ENCODE data around the gene WNT11. TPM values are rescaled to one million over a fixed set of nuclear protein-coding genes. Genes with fewer than 3 reads are reported as not detected.

The WNT11 gene
- total RNA-seq, 4 donors from 2014 or later: 27.7 to 56.2 (median 34.0) TPM

GRCh38 chr11:76161261-76161961 is 44.9 kb downstream of the WNT11 start:
- no peak for TF ChIP-seq CTCF (IDR thresholded peaks at IDR 0.05; ENCODE audit: low read depth)

DNA sequence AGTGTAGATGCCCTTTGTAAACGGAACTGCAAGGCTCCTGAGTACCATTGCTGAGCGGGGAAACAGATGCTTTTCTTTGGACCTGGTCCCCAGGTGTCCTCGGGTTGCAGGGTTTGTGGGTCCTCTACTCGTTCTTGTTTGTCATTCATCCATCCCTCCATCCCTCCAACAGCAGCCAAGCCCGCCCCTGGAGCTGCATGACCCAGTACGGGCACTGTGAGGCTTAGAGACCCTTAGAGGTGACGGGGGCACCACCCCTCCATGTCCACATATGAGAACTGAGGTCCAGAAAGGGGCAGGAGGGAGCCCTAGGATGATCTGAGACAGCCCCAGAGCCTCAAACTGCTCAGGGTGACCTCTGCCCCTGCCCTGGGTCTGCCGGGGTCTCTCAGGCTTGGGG is 45.4 kb downstream of the WNT11 start:
- no peak for TF ChIP-seq CTCF (IDR thresholded peaks at IDR 0.05; ENCODE audit: low read depth)

DNA sequence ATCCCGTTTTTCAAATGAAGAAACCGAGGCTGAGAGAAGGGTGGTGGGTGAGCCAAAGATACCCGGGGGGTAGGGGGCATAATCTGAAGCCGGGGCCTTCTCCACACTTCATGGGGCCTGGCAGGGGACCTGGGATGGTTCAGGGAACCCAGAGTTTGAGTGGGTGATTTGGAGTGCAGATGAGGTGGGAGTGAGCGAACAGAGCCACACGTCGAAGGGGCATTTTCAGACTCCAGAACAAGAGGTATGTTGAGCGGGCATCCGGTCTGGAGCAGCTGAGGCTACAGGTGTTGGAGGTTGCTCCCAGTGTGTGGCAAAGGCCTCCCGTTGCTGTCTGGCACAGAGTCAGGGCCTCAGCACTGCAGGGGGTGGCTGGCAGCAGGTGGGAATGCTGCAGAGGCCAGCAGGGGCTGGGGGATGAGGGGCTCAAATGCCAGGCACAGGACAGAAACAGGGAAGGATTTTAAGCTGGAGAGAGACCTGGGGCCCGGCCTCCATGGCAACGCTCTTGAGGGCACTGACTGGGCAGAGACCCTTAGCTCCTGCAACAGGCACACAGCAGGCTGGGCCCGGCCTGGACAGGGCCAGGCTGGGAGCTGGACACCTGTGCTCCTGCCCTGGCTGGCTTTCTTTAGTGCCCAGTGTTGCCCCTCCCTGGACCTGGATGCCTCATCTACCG is 46.2 kb downstream of the WNT11 start:
- TF ChIP-seq CTCF (IDR thresholded peaks at IDR 0.05; ENCODE audit: low read depth): no peak

GRCh38 chr11:76159303-76159937 is 46.9 kb downstream of the WNT11 start:
- no peak for TF ChIP-seq CTCF (IDR thresholded peaks at IDR 0.05; ENCODE audit: low read depth)

GRCh38 chr11:76158394-76159302 is 47.7 kb downstream of the WNT11 start:
- TF ChIP-seq CTCF (IDR thresholded peaks at IDR 0.05; ENCODE audit: low read depth): no peak

DNA sequence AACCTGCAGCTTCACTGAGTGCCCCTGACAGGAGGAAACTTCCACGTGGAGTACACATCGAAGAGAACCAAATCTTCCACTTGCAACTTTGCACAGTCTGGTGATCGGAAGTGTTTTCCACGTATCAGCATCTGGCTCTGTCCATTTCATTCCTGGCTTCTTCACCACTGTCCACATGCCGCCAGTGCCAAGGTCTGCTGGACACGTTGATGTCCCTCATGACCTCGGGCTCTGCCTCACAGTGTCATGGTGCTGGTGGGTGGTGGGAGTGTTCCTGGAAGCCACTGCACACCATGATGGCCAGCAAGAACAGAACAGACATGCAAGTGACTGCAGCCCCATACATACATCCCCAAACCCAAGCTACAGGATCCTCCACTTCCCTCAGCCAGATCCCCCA is 48.4 kb downstream of the WNT11 start:
- no peak for TF ChIP-seq CTCF (IDR thresholded peaks at IDR 0.05; ENCODE audit: low read depth)

Data from subcutaneous adipose tissue (tissue), 4 donors.